ENCODE measurements around the gene TCF7L2.

- TF ChIP-seq POLR2A (IDR thresholded peaks at IDR 0.05; ENCODE audit: low read depth, low read length) (no peak), POLR2AphosphoS5 (IDR thresholded peaks at IDR 0.05; ENCODE audit: low read depth, low read length) (no peak), TAF1 (IDR thresholded peaks at IDR 0.05; ENCODE audit: borderline replicate concordance, low read depth, low read length) (no peak)
Observed at GRCh38 chr10:113025487-113025886, 75.4 kb downstream of the TCF7L2 start.

Data from GM12892 (cell line).